ENCODE data around the gene MACROD2.

Gene MACROD2

DNA sequence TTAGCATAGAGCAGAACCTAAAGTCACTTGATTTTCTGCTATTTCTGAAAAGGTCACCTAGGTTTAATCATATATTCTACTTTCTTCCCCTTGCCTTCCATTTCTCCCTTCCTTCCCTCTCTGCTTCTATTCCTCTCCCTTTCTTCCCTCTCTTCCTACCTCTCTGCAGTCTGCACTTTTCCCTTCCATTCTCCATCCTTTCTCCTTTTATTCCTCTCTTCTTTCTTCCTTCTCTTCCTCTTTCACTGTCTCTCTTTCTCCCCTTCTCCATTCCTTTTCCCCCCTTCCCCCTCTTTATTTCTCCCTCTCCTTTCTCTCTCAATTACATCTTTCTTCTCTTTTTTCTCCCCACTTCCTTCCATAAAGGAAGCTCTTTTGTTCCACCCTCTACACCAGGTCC is 1391.9 kb downstream of the MACROD2 start:
- TF ChIP-seq, protein P1, sequence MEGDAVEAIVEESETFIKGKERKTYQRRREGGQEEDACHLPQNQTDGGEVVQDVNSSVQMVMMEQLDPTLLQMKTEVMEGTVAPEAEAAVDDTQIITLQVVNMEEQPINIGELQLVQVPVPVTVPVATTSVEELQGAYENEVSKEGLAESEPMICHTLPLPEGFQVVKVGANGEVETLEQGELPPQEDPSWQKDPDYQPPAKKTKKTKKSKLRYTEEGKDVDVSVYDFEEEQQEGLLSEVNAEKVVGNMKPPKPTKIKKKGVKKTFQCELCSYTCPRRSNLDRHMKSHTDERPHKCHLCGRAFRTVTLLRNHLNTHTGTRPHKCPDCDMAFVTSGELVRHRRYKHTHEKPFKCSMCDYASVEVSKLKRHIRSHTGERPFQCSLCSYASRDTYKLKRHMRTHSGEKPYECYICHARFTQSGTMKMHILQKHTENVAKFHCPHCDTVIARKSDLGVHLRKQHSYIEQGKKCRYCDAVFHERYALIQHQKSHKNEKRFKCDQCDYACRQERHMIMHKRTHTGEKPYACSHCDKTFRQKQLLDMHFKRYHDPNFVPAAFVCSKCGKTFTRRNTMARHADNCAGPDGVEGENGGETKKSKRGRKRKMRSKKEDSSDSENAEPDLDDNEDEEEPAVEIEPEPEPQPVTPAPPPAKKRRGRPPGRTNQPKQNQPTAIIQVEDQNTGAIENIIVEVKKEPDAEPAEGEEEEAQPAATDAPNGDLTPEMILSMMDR (IDR thresholded peaks at IDR 0.05; ENCODE audit: borderline replicate concordance, insufficient read depth, low read depth, low read length) = no peak
- H3K4me3 ChIP-seq (ENCODE audit: low read depth, low read length) = no peak overlapping the region

GRCh38 chr20:15395457-15395856 is 1400.1 kb downstream of the MACROD2 start:
- H3K4me3 ChIP-seq (ENCODE audit: low read depth, low read length) = no peak overlapping the region
- TF ChIP-seq, protein P1 (IDR thresholded peaks at IDR 0.05; ENCODE audit: borderline replicate concordance, insufficient read depth, low read depth, low read length) = no peak

DNA sequence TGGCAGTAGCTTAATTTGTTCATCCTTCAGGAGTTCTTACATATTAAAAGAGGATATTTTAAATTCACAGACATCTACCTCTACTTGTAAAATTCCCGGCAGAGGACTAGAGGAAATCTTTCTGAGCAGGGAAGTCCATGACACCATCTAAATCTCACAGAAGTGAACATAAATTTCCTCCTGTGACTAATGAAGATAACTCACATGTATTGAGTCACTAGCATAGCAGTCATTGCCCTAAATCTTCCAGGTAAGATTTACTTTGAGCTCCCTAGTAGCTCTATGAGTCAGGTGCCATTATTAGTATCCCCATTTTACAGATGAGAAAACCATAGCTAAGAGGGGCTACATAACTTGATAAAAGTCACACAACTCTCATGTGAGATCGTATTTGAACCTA is 1400.7 kb downstream of the MACROD2 start:
- TF ChIP-seq, protein P1 (IDR thresholded peaks at IDR 0.05; ENCODE audit: borderline replicate concordance, insufficient read depth, low read depth, low read length) = no peak
- H3K4me3 ChIP-seq (ENCODE audit: low read depth, low read length) = no peak overlapping the region

DNA sequence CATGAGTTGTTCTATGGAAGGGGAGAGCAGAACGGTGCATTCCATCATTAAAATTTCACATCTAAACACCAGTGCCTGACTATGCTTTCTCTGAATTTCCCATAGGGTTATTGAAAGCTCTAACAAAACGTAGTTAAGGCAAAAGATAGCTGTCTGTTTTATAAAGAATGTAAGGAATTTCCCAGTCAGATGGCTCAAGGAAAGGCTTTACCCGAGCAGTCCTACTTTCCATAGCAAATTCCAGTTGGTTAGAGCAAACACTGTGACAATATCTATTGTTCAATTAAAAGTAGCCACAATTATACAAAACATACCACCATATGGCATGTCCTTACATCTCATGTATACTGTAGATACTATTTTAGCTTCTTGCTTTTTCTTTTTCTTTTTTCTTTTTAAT is 1401.6 kb downstream of the MACROD2 start:
- TF ChIP-seq, protein P1 (IDR thresholded peaks at IDR 0.05; ENCODE audit: borderline replicate concordance, insufficient read depth, low read depth, low read length) = no peak
- H3K4me3 ChIP-seq (ENCODE audit: low read depth, low read length) = no peak overlapping the region

DNA sequence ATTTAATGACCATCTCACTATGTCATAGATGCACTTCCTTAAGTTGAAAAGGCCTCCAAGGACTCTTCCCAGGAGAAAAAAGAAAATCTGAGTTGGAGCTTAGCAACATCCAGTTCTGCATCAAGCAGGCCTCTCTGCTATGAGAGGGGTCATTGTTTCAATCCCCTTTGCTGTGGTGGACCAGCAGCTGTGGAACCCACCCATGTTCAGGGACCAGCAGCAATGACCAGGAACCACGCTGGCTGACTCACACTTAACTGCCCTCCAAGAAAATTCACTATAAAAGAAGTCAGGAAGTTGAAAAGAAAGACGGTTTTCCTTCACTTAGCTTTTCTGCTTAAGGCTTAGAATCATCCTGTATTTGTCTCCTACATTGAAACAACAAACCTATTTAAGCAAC is 1404.5 kb downstream of the MACROD2 start:
- TF ChIP-seq, protein P1 (IDR thresholded peaks at IDR 0.05; ENCODE audit: borderline replicate concordance, insufficient read depth, low read depth, low read length) = no peak
- H3K4me3 ChIP-seq (ENCODE audit: low read depth, low read length) = no peak overlapping the region

DNA sequence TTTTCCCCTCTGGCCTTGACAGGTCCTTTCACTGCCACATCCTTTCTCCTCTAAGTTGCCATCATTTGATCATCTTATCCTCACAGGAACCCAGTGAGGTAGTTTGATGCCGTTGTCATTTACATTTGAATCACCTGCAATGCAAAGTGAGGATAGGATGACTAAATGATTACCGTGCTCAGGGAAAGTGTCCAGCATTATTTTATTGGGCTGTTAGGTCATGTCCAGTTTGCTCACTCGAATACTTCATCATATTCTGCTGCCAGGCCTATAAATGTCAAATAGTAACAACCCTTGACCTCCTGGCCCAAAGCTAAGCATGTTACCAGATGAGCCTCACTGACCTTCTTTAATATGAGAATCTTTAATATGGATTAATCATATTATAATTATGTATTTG is 1410.8 kb downstream of the MACROD2 start:
- H3K4me3 ChIP-seq (ENCODE audit: low read depth, low read length) = no peak overlapping the region
- TF ChIP-seq, protein P1 (IDR thresholded peaks at IDR 0.05; ENCODE audit: borderline replicate concordance, insufficient read depth, low read depth, low read length) = no peak

DNA sequence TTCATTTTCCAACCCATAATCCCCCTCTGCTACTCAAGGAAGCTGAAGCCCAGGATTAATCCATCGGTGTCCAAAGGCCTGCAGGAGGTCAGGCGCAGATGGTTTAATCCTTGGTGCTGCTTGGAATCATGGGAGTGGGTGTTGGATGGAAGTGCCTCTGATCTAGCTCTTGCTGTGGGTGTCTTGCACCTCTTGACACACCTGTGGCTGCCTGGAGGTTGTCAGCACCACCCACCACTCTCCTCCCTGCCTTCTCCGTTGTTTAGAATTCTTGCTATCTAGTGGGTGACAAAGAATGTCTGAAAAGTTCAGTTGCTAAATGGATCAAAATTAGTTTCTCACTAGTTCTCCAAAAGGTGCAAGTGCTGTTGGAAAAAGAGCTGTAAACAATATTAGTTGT is 1416.5 kb downstream of the MACROD2 start:
- H3K4me3 ChIP-seq (ENCODE audit: low read depth, low read length) = no peak overlapping the region
- TF ChIP-seq, protein P1 (IDR thresholded peaks at IDR 0.05; ENCODE audit: borderline replicate concordance, insufficient read depth, low read depth, low read length) = no peak

Measured in GM12875 (cell line).